Femur (tissue), 1 donor: Measurements from ENCODE around the gene NMRAL1.

ENCODE experiments used
- DNase-seq: peaks from one replicate; pipeline ENCODE4 v3.0.0-alpha.2; 2017

The NMRAL1 gene

GRCh38 chr16:4420505-4421105 is 53.8 kb downstream of the NMRAL1 start:
- no peak for DNase-seq

GRCh38 chr16:4419402-4419959 is 54.9 kb downstream of the NMRAL1 start:
- DNase-seq = no peak

GRCh38 chr16:4416200-4417032 is 58.0 kb downstream of the NMRAL1 start, which contains the start of gene CORO7:
TSS of gene CORO7 (minus strand) at chr16:4416596. CDS start at chr16:4416518, 78 bp downstream.
- peak; percentile 97 for DNase-seq

GRCh38 chr16:4415538-4416199 is 58.8 kb downstream of the NMRAL1 start:
- peak; percentile 70 for DNase-seq

- no peak for DNase-seq
Measured at GRCh38 chr16:4414187-4414917, 60.1 kb downstream of the NMRAL1 start.

GRCh38 chr16:4412854-4413253 is 61.6 kb downstream of the NMRAL1 start:
- DNase-seq = no peak

- no peak for DNase-seq
Measured at GRCh38 chr16:4412159-4412558, 62.3 kb downstream of the NMRAL1 start.
